ENCODE measurements around the gene SLC7A4. TPM values are rescaled to one million over a fixed set of nuclear protein-coding genes. Genes with fewer than 3 reads are reported as not detected.

SLC7A4 gene
- total RNA-seq, 4 donors from 2014 or later: 0.64 to 4.1 TPM; not detected in 2

DNA sequence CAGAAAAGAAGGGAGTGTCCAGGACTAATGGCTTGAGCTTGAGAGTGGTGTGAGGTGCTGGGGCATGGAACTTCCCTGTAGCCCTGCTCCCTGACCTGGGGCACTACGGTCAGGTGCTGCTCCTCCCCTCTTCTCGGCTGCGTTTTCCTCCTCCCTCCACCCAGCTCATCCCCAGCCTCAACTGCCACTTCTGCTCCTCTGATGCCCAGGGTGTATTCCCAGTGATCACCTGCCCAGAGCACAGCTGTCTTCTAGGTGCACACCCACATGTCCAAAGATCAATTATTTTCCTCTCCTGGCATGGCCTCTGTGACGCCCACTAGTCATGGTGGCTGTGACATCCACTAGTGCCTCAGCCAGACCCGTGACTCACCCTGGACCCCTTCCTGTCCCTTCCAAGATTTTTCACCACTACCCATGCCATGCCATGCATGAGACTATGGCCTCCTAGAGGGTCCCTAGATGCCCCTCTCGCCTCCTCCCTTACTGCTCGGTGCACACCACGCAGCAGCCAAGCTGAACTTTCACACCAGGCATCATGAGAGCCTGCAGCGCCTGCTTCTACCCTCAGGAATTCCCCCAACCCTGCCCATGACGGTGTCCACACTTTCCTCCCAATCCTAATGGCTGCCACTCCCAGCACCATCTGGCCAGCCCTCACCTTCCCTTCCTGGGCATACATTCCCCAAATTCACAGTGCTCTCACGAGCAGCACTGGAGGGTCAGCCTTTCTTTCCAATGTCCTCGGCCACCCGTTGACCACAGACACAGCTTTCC is 15.5 kb downstream of the SLC7A4 start:
- 70 to 100% methylated on average over 1 to 13 of the region's 13 CpGs for WGBS, 2 donors (ENCODE audit: low coverage in 1 of 2)
- intact Hi-C loops (cut with DNase I; ENCODE audit: low total_unique reads): no loop called here

DNA sequence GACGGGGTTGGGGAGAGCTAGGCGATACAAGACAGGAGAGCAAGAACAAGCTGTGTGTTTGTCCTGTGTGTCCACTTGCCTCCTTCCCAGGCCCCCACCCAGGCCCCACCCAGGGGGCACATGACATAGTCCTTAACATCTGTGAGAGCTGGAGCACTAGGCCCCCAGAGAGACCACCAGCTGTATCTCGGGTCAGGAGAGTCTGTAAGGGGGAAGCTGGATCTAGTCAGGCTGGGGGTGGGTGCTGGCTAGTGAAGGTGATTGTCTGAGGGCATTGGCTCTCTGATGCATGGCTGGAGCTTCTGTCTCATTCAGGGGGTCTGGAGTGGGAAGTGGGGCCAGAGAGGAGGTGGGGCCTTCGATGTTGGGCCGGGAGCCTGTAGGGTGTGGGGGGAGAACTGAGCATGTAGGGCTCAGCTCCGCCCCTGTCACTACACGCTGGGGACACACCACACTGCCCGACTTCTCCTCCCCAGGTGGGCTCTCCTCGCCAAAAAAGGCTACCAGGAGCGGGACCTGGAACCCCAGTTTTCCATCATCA is 16.8 kb downstream of the SLC7A4 start:
- peaks cover 14 to 27% (median 20%) of the 10 kb centered on the region in 4 donors for H3K4me1 ChIP-seq
- H3K36me3 ChIP-seq: no peaks in the 10 kb centered on the region
- WGBS, 2 donors (ENCODE audit: low coverage in 1 of 2): 70% methylated on average over 10 of the region's 10 CpGs; no CpG with 5 or more reads in 1 of the 2 donors
- no peaks in the 10 kb centered on the region for H3K27me3 ChIP-seq
- intact Hi-C loops (cut with DNase I; ENCODE audit: low total_unique reads): no loop called here
- DNase-seq: no peak
- H3K27ac ChIP-seq: peak overlapping the region in 3 of 4 donors; percentile 58 to 75 (median 69)
- TF ChIP-seq POLR2A (IDR thresholded peaks at IDR 0.05): no peak
- TF ChIP-seq, protein P1, sequence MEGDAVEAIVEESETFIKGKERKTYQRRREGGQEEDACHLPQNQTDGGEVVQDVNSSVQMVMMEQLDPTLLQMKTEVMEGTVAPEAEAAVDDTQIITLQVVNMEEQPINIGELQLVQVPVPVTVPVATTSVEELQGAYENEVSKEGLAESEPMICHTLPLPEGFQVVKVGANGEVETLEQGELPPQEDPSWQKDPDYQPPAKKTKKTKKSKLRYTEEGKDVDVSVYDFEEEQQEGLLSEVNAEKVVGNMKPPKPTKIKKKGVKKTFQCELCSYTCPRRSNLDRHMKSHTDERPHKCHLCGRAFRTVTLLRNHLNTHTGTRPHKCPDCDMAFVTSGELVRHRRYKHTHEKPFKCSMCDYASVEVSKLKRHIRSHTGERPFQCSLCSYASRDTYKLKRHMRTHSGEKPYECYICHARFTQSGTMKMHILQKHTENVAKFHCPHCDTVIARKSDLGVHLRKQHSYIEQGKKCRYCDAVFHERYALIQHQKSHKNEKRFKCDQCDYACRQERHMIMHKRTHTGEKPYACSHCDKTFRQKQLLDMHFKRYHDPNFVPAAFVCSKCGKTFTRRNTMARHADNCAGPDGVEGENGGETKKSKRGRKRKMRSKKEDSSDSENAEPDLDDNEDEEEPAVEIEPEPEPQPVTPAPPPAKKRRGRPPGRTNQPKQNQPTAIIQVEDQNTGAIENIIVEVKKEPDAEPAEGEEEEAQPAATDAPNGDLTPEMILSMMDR (IDR thresholded peaks at IDR 0.05): no peak
- no peak for TF ChIP-seq POLR2AphosphoS5 (IDR thresholded peaks at IDR 0.05)
- TF ChIP-seq EP300 (IDR thresholded peaks at IDR 0.05; ENCODE audit: low read depth): no peak
- in situ Hi-C loops (cut with MboI; ENCODE audit: low pct_ligation_motif_present in 1 of 4, low pct_unique_long_range_greater_than_20kb in 1 of 4, low sequenced_read_pairs in 3 of 4): no loop called here
- no peak overlapping the region for H3K4me3 ChIP-seq
- H3K9me3 ChIP-seq: no peaks in the 10 kb centered on the region

More for the DNA sequence above, 15.5 kb downstream of the SLC7A4 start:
- Histone ChIP-seq H3K4me1 (peaks cover 14 to 27% (median 20%) of the 10 kb centered on the region in 4 donors), H3K4me3 (no peak overlapping the region), H3K9me3 (no peaks in the 10 kb centered on the region), H3K36me3 (no peaks in the 10 kb centered on the region), H3K27ac (no peak overlapping the region), H3K27me3 (no peaks in the 10 kb centered on the region)
- in situ Hi-C loops (cut with MboI; ENCODE audit: low pct_ligation_motif_present in 1 of 4, low pct_unique_long_range_greater_than_20kb in 1 of 4, low sequenced_read_pairs in 3 of 4): no loop called here
- TF ChIP-seq EP300 (IDR thresholded peaks at IDR 0.05; ENCODE audit: low read depth): no peak
- no peak for TF ChIP-seq POLR2A (IDR thresholded peaks at IDR 0.05)
- TF ChIP-seq POLR2AphosphoS5 (IDR thresholded peaks at IDR 0.05): no peak
- TF ChIP-seq, protein P1 (IDR thresholded peaks at IDR 0.05): no peak
- DNase-seq: no peak

DNA sequence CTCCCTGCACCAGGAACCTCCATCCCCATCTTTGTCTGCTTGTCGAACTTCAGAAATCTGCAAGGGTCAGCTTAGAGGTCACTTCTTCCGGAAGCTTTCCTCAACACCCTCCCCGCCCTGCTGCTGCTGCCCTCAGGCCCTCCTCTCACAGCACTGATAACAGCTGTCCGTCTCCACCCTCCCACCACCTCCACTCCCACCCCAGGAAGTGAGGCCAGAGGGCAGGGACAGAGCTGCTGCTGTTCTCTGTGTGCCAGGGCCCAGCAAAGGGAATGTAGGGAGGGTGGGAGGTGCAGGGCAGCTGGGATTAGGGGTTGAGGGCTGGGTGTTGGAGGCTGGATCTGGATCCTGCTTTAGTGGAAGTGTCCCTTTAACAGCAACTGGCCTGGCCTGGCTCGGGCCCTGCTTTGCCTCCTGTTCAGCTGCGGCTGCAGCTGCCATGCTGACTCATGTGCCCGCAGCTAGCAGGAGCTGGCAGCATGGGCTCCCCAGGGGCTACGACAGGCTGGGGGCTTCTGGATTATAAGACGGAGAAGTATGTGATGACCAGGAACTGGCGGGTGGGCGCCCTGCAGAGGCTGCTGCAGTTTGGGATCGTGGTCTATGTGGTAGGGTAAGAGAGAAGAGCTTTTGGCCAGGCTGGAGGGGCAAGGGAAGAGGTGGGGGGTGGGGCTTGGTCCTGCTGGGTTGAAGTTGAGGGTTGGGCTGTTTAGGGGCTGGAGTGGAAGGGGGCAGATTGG is 17.5 kb downstream of the SLC7A4 start, which contains the start of gene P2RX6:
P2RX6 (plus strand) TSS at position 440 of the 740 bp plus-strand sequence; CDS start at position 450, 10 bp downstream.
- WGBS, 2 donors (ENCODE audit: low coverage in 1 of 2): 14 to 39% methylated on average over 3 to 12 of the region's 12 CpGs
- in situ Hi-C loops (cut with MboI; ENCODE audit: low pct_ligation_motif_present in 1 of 4, low pct_unique_long_range_greater_than_20kb in 1 of 4, low sequenced_read_pairs in 3 of 4): no loop called here

More for the DNA sequence above, 17.5 kb downstream of the SLC7A4 start, which contains the start of gene P2RX6:
- peaks cover 14 to 27% (median 20%) of the 10 kb centered on the region in 4 donors for H3K4me1 ChIP-seq
- peak; percentile 52 for DNase-seq
- H3K36me3 ChIP-seq: no peaks in the 10 kb centered on the region
- H3K27ac ChIP-seq: peak within 1 kb of the TSS; percentile 58 to 81 (median 72)
- no peaks in the 10 kb centered on the region for H3K9me3 ChIP-seq
- H3K4me3 ChIP-seq: peak within 1 kb of the TSS; percentile 20 to 47 (median 33)
- no peaks in the 10 kb centered on the region for H3K27me3 ChIP-seq
- TF ChIP-seq POLR2AphosphoS5 (IDR thresholded peaks at IDR 0.05) (peak in 2 of 3 donors; percentile 27 to 39), POLR2A (IDR thresholded peaks at IDR 0.05) (peak; percentile 34)
- TF ChIP-seq, protein P1 (IDR thresholded peaks at IDR 0.05): no peak
- intact Hi-C loops (cut with DNase I; ENCODE audit: low total_unique reads): no loop called here

Data from transverse colon (tissue), 4 donors.